NT2/D1 (cell line): Measurements from ENCODE around the gene AKR1B15.

Source experiments
- SUZ12 ChIP-seq: IDR thresholded peaks from 2 replicates; pipeline ENCODE4 v1.6.1; 2011; ENCODE audit not compliant: insufficient read length, insufficient read depth; ENCODE audit errors: extremely low read depth
- YY1 ChIP-seq: IDR thresholded peaks from 2 replicates; pipeline ENCODE4 v1.6.1; 2011; ENCODE audit not compliant: insufficient read length, insufficient read depth
- ZNF274 ChIP-seq: IDR thresholded peaks from 2 replicates; pipeline ENCODE4 v1.6.1; 2011; ENCODE audit warnings: mild to moderate bottlenecking, low read depth, low read length

DNA sequence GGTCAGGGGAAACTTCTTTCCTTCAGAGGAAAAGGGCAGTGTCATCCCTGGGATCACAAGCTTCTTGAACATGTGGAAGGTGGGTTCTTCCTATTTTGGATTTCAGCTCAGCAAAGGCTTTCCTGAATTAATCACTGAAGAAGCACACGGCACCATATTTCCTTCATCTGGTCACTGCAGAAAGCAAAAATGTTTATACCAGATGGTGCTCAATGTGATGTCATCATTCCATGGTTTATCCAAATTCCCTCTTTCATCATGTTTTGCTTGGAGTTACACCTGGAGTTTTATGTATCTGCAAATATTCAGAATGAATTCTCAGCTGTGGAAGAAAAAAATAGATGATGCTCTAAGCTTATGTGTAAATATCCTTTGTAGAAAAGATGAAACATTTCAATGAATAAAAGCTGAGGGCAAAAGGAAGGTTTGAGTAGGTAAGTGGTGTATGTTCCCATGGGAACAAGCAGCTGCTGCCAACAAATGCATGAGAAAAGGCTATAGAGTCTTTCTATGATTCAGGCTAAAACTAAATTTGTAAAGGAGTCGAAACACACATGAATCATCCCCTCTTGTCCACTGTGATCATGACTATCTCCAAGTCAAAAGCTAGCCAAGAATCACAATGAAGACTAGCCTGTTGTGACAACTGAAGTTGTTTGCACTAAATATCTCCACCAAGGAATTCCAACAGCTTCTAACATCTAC lies 70.9 kb downstream of the AKR1B15 start:
- TF ChIP-seq YY1, result no peak
- TF ChIP-seq ZNF274, result no peak
- no peak for TF ChIP-seq SUZ12
